GM19025 (cell line): ENCODE measurements around the gene KDM7A.
A peak's percentile ranks its signal among the peaks of the same experiment; 100 is the strongest.

Experiments used
- ATAC-seq: cut with Tn5 transposase; IDR thresholded peaks from one replicate; pipeline ENCODE4 v1.9.1; 2021; ENCODE audit warnings: mild to moderate bottlenecking, low read depth, moderate library complexity; ENCODE audit not compliant: unreplicated experiment

The KDM7A gene

GRCh38 chr7:140093375-140093774 is 83.4 kb downstream of the KDM7A start:
- ATAC-seq: no peak

DNA sequence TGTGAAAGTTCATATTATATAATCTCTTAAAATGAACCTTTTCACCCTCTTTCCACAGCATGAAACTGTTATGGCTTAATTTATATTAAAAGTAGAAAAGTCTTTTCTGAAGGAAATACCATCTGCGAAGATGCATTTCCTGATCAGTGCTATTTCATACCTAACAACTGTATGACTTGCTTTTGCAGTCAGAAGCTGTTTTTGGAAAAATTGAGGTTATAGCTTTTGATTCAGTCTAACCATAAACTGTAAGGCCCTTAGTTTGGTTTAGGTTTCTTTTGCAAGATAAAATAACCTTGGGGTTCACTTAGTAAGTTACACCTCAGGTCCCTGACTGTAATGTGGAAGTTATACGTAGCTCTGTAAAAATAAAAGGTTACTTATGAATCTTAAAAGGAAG is 91.3 kb downstream of the KDM7A start:
- no peak for ATAC-seq

DNA sequence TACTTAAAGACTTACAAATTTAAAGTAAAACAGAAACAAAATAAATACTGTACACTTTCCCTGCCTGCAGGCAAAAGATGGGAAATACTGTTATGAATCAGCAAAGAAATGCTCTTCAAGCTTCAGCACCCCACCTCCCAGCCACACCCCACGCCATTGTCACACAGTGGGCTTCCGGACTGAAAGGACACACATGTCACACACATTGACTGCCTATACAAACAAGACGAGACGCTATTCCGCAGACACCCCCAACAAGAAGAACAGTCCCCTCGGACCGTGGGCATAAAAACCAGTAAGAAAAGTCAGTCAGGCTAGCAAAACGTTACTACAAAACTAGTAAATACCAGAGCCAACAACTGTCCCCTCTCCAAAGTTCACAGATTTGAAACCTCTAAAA is 91.8 kb downstream of the KDM7A start:
- ATAC-seq: peak; percentile 89

DNA sequence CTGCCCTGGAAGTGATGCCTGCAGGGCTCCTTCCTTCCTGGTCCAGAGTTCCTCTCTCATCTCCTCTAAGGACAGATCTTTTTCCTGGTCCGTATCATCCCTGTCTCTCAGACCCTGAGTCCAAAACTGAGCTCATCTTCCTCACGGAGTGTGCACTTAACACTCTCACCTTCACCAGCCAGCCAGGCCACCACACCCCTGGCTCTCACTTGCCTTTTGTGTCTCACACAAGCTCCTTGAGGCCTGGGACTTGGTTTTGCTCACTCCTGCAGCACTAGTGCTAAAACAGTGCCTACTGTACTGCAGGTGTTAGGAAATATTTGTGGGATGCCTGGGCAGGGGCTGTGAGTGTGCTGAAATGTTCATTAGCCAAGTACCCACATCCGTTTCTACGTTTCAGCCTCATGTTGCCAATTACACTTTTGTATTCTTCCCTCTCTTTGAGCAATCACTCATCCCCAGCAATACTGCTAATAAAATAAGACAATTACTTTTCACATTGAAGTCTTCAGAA is 92.6 kb downstream of the KDM7A start:
- ATAC-seq: no peak

- no peak for ATAC-seq
These were observed 94.0 kb downstream of the KDM7A start for GRCh38 chr7:140082770-140083169.

DNA sequence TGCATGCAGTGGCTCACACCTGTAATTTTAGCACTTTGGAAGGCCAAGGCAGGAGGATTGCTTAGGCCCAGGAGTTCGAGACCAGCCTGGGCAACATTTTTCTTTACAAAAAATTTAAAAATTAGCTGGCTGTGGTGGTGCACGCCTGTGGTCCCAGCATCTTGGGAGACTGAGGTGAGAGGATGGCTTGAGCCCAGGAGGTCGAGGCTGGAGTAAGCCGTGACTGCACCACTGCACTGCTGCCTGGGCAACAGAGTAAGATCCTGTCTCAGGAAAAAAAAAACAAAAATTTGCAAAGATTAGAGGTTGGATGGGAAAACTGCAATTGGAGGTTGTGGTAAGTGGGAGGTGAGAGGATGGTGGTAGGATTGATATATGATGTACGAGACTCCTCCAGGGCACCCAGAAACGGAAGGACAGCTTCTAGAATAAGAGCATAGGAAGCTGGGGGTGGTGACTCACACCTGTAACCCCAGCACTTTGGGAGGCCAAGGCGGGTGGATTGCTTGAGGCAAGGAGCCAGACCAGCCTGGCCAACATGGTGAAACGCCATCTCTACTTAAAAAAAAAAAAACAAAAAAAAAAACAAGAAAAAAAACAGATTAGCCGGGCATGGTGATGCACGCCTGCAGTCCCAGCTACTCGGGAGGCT is 94.9 kb downstream of the KDM7A start:
- no peak for ATAC-seq

DNA sequence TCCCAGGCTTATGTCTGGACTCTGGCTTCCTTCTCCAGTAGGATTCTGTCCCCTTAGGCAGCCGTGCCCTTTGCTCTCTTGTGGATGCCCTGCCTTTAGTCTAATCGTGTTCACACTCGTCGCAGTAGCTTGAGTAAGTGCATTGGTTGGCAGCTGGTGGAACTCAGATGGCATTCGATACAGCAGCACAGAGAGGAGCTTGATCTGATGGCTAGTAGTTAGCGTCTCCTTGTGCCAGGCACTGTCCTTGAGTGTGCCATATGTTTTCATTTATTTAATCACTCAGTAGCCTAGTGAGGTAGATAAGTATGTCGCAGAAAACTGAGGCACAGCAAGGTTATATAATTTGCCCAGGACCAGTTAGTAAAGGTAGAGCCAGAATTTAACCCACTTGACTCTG is 95.9 kb downstream of the KDM7A start:
- no peak for ATAC-seq

DNA sequence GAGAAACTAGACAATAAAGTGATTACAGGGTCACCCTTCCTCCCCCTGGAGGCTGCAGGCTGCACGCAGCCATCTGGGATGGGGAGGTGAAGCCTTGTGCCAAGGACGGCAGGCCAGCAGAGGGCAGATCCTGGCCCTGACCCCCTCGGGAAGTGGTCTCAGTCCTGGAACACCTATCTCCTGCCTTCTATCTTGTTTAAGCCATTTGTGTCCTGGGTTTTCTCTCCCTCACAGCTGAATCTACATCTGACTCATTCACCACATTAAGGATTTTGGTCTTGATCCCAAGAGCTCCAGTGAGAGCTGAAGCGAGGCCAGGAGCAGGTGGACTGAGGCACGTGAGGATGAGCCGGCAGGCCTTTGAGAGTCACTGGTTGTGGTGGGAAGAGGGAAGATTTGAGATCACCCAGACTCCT is 97.7 kb downstream of the KDM7A start:
- no peak for ATAC-seq

DNA sequence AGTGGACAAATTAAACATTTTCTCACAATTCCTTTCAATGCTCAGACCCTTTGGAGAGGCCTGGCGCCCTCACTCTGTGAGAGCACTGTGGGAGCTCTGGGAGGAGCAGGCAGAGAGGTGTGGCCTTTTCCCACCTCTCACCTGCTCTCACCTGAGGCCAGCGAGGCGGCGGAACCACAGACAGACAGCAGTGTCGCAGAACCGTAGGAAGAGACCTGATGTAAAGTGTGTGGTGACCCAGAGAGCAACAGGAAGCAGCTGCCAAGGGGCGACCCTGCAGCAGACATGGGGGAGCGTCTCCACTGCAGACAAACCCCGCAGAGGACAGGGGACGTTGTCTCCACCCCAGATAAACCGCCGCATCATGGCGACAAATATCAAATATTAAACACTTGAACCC is 98.4 kb downstream of the KDM7A start:
- no peak for ATAC-seq

- ATAC-seq: no peak
These were observed 102.0 kb downstream of the KDM7A start for GRCh38 chr7:140074780-140075179.

DNA sequence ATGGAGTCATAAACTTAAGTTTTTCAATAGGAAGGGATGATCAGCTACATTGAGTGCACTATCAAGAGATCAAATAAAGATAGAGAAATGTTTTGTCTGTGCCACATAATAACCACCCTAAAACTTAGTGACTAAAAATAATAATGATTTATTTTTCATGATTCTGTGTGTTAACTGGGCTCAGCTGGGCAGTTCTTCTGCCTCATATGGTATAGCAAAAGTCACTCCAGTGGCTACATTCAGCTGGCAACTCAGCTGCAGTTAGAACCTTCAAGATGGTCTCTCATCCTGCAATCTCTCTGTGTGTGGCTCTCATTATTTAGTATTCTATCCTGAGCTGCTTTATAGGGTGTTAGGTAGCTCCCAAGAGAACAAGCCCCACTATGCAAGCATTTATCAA is 106.2 kb downstream of the KDM7A start:
- no peak for ATAC-seq

DNA sequence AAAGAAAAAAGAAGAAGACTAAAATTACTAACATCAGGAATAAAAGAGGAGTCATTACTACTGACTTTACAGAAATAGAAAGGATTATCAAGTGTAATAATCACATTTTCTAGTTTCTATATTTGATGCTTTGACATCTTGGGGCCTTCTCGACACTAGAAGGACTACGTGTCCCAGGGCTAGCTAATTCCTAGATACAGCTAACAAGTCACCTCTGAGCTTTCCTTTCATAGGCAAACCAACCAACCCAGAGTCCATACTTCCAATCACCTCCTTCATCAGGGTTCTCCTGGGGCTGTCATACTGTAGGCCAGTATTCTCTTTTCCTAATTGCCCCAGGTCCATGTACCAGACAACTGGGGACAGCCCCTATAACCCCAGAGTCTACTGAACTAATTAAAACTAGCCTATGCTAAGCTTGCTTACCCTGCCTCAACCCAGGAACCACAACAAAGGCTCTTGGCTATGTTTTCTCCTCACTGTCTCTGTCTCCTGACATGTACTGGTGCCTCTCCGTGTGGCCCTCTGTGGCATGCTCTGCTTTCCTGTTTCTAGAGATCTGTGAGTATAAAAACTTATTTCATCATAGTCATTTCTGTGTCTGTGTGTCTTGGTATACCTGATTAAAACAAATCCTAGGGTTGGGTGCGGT is 107.4 kb downstream of the KDM7A start:
- ATAC-seq: no peak

- ATAC-seq: no peak
These were observed 108.8 kb downstream of the KDM7A start for GRCh38 chr7:140068033-140068432.

DNA sequence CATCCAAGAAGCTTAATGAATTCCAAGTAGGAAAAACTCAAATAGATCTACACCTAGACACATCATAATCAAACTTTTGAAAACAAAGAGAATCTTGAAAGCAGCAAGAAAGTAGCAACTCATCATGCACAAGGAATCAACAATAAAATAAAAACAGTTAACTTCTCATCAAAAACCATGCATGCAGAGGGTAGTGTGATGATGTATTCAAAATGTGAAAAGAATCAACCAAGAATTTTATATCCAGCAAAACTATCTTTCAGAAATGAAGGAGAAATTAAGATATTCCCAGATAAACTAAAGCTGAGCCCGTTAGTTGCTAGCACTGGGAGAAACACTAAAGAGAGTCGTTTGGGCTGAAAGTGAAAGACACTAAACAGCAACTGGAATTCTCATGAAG is 109.7 kb downstream of the KDM7A start:
- no peak for ATAC-seq

DNA sequence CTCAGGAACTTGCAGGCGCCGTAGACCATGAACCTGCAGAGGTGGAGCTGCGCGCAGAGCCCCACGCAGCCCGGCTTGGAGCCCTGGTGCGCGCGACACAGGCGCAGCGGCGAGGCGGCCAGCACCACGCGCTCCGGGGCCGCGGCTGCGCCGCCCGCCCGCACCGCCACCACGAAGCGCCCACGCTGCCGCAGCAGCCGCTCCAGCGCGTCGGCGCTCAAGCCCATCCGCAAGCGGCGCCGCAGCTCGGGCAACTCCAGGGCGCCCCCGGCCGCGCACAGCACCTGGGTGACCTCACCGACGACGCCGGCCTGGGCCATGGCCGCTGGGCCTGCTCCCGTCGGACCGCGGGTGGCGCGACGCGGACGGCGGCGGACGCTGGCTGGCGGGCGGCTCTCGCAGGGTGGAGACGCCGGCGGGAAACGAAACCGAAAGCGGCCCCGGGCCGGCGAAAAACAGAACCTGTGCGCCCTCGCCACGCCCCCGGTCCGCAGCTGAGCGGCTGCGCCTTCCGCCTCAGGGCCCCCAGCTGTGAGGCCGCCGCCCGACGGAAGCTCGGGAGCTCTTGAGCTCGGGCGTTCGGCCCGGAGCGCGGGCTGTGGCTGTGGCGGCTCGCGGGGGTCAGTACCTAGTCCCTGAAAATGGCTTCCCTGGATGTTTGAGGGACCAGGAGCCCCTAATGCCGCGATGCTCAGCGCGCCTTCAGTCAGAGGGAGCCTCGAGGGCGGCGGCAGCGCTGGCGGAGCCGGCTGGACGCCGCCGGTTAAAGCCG is 114.1 kb downstream of the KDM7A start, which contains the start of gene PARP12:
Gene PARP12 (minus strand): TSS at position 424 of the 772 bp plus-strand sequence. CDS start 104 bp downstream, at position 320.
- peak; percentile 87 for ATAC-seq

- peak; percentile 33 for ATAC-seq
These were observed 114.7 kb downstream of the KDM7A start for GRCh38 chr7:140062118-140062527.

GRCh38 chr7:140061607-140061930 is 115.2 kb downstream of the KDM7A start:
- no peak for ATAC-seq

DNA sequence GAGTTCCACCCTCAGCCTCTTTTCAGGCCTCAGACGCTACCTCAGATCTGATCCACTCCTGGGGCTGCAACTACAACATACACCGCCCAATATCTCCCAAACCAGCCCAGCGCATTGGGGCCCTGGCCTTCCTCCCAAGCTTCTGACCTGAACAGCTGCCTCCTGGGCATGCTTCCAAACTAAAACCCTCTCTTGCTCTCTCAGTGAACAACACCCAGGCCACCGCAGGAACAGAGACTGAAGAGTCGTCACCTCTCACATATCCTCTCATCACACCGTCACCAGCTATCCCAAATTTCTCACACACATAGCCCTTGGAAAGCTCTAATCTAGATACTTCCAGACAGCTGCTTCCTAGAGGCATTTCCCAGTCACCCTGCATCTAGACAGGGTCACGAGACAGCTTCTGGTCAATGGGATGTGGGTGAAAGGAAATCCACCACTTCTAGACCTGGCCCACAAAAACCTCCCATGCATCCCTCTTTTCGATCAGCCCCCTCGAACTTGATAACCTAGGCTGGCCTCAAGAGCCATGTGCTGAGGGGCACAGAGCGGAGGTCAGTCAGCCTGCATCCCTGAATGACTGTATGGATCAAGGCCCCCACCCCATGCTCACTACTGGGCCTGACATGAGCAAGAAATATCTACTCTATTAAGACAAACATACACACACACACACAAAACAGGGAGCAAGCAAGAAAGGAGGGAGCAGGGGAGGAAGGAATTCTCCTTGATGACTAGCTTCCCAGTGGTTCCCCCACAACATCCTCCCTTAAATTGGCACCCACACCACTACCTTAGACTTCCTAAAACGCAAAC is 115.8 kb downstream of the KDM7A start:
- no peak for ATAC-seq

DNA sequence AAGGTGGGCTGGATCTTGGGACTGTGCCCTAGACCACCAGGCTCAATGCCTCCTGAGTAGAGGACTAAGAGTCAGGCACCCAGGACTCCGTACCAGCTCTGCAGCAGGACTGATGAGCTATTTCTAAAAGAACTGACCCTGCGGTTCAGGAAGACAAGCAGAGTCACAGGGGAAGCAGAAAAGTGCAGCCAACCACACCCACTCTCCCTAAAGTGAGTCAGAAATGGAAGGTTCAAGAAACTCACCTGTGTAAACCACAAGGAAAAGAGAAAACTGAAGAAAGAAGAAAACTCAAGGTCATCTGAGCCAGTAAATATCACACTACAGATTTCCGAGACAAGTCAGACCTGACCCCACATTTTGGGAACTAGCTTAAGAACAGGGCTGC is 116.5 kb downstream of the KDM7A start:
- ATAC-seq: no peak
